ENCODE results near the gene LGMN. TPM values are rescaled to one million over a fixed set of nuclear protein-coding genes. Genes with fewer than 3 reads are reported as not detected.

LGMN gene
- total and polyA plus RNA-seq, 2 of the 8 experiments (the other 6 are each of a cell fraction or from before 2014, with no cell fraction given): 57.4 to 83.4 TPM

- no peak overlapping the region for H3K14ac ChIP-seq (ENCODE audit: insufficient read length)
- H3K79me2 ChIP-seq (ENCODE audit: control insufficient read depth in 1 of 2, insufficient read depth in 2 of 2, low read length in 2 of 2): peaks cover 0 to 1% of the 10 kb centered on the region in 2 experiments; a peak in 1 of 4 replicates
- H3K79me1 ChIP-seq (ENCODE audit: low read depth, low read length): no peaks in the 10 kb centered on the region
- H3K9ac ChIP-seq (replicated peaks in 1 of 4; ENCODE audit: extremely low read depth in 1 of 4, low read depth in 3 of 4, low read length in 3 of 4): no peak overlapping the region
- H3K23me2 ChIP-seq (ENCODE audit: low read depth, low read length): no peaks in the 10 kb centered on the region; the same call in 1 of the 2 replicates
- DNase-seq (ENCODE audit: low read depth in 1 of 2, low spot score in 2 of 2) (no peak), FAIRE-seq (no peak)
- H3K4ac ChIP-seq (replicated peaks; ENCODE audit: insufficient read length, low read depth, low read length): no peak overlapping the region
- no peak overlapping the region for H4K8ac ChIP-seq (ENCODE audit: extremely low read depth, insufficient read depth, low read length)
- no peaks in the 10 kb centered on the region for H3K27me3 ChIP-seq (replicated peaks in 1 of 4; ENCODE audit: control insufficient read depth in 3 of 4, extremely low read depth in 1 of 4, insufficient read depth in 3 of 4, low read length in 3 of 4)
- no peak overlapping the region for H2AK5ac ChIP-seq (ENCODE audit: low read depth, low read length)
- H3K4me1 ChIP-seq (replicated peaks in 1 of 4; ENCODE audit: control insufficient read depth in 3 of 4, insufficient read depth in 4 of 4, low read length in 3 of 4): peaks cover 0 to 3% (median 0%) of the 10 kb centered on the region in 4 experiments; a peak in 1 of 7 replicates
- CTCF ChIA-PET (ENCODE audit: partially characterized antibody): interaction anchor here (1.5 kb wide), 1 partner anchor 74 kb away, joined by 5 read pairs; no protein-coding TSS in a partner anchor
- no peak overlapping the region for H2BK15ac ChIP-seq (ENCODE audit: low read length)
- H2BK5ac ChIP-seq (ENCODE audit: low read depth, low read length): no peak overlapping the region
- peaks cover 2% of the 10 kb centered on the region in 2 experiments; a peak in 3 of 4 replicates for H3K9me3 ChIP-seq (ENCODE audit: insufficient read depth in 2 of 2, low read depth in 1 of 2, low read length in 1 of 2)
- no peak overlapping the region for H2AFZ ChIP-seq (ENCODE audit: low read length)
- no peak overlapping the region for H4K91ac ChIP-seq (replicated peaks; ENCODE audit: insufficient read length, low read length)
- no peak overlapping the region for H2BK120ac ChIP-seq (replicated peaks; ENCODE audit: low read depth, low read length)
- no peak overlapping the region for H3K4me2 ChIP-seq (ENCODE audit: insufficient read depth in 1 of 2, low read depth in 2 of 2, low read length in 2 of 2)
- H2BK12ac ChIP-seq (ENCODE audit: low read depth, low read length): no peak overlapping the region
- H3K27ac ChIP-seq (ENCODE audit: low read depth, low read length): no peak overlapping the region
- no peak overlapping the region for H3K4me3 ChIP-seq (ENCODE audit: extremely low read depth in 1 of 4, insufficient read depth in 2 of 4, low read depth in 3 of 4, low read length in 4 of 4)
- no peak overlapping the region for H2BK20ac ChIP-seq (ENCODE audit: low read length)
- POLR2A ChIA-PET (ENCODE audit: partially characterized antibody): no interaction called here
- H4K5ac ChIP-seq (ENCODE audit: insufficient read length, low read depth, low read length): no peak overlapping the region
- H3K36me3 ChIP-seq (ENCODE audit: control insufficient read depth in 2 of 4, insufficient read depth in 4 of 4, low read length in 3 of 4): no peaks in the 10 kb centered on the region
- H3K56ac ChIP-seq (replicated peaks; ENCODE audit: insufficient read length, low read depth, low read length): no peak overlapping the region
- H3K18ac ChIP-seq (ENCODE audit: extremely low read depth, low read length): no peak overlapping the region
- no peaks in the 10 kb centered on the region for H4K20me1 ChIP-seq (replicated peaks in 1 of 2; ENCODE audit: control insufficient read depth in 1 of 2, insufficient read depth in 2 of 2, low read length in 2 of 2)
- no peak overlapping the region for H3K23ac ChIP-seq (ENCODE audit: insufficient read length)
- TF ChIP-seq BACH1 (IDR thresholded peaks at IDR 0.05; ENCODE audit: low read length): no peak
- no peak for TF ChIP-seq TBP (IDR thresholded peaks at IDR 0.05; ENCODE audit: low read depth, low read length)
- TF ChIP-seq ZNF274 (IDR thresholded peaks at IDR 0.05; ENCODE audit: borderline replicate concordance, extremely low read depth, low read length): no peak
Measured at GRCh38 chr14:92789457-92790089, 41.1 kb upstream of the LGMN start.

Measured in H1 (cell line).